HK-2 (cell line): Measurements from ENCODE around the gene CCT4.
"Not testable (repeated sequence)": the region's sequence is repeated elsewhere in the genome, so short reads cannot be mapped to it uniquely, and the experiment has no call there.

Experiments used
- DNase-seq: peaks from one replicate; pipeline ENCODE4 v3.0.0-alpha.2; 2018; ENCODE audit not compliant: unreplicated experiment

Gene CCT4

GRCh38 chr2:61888267-61889055 is at the start of gene CCT4:
TSS of gene CCT4 (minus strand) at chr2:61888656. CDS start at chr2:61888507, 149 bp downstream.
- peak; percentile 91 for DNase-seq

GRCh38 chr2:61937886-61938285 is 49.4 kb upstream of the CCT4 start:
- DNase-seq = no peak

- DNase-seq = no peak
Measured at GRCh38 chr2:61937098-61937497, 48.6 kb upstream of the CCT4 start.

GRCh38 chr2:61928826-61929461 is 40.5 kb upstream of the CCT4 start:
- DNase-seq = no peak

GRCh38 chr2:61926531-61927477 is 38.3 kb upstream of the CCT4 start:
- DNase-seq = no peak

GRCh38 chr2:61924895-61925663 is 36.6 kb upstream of the CCT4 start:
- DNase-seq = no peak

GRCh38 chr2:61922714-61923113 is 34.3 kb upstream of the CCT4 start:
- DNase-seq = no peak

GRCh38 chr2:61920548-61920947 is 32.1 kb upstream of the CCT4 start:
- DNase-seq = no peak

- not testable (repeated sequence) for DNase-seq
Measured at GRCh38 chr2:61914794-61915193, 26.3 kb upstream of the CCT4 start.

GRCh38 chr2:61911510-61911909 is 23.1 kb upstream of the CCT4 start:
- DNase-seq = no peak

GRCh38 chr2:61910603-61911002 is 22.1 kb upstream of the CCT4 start:
- DNase-seq = no peak

- no peak for DNase-seq
Measured at GRCh38 chr2:61909116-61909515, 20.7 kb upstream of the CCT4 start.

GRCh38 chr2:61906186-61906470 is 17.7 kb upstream of the CCT4 start:
- no peak for DNase-seq

GRCh38 chr2:61905372-61906185 is 17.1 kb upstream of the CCT4 start, which contains the start of gene COMMD1:
TSS of gene COMMD1 (plus strand) at chr2:61905674. CDS start at chr2:61905679, 5 bp downstream.
- peak; percentile 72 for DNase-seq

GRCh38 chr2:61900281-61900680 is 11.8 kb upstream of the CCT4 start:
- DNase-seq = no peak

- no peak for DNase-seq
Measured at GRCh38 chr2:61898810-61899209, 10.4 kb upstream of the CCT4 start.

- peak; percentile 22 for DNase-seq
Measured at GRCh38 chr2:61887717-61888266, 664 bp downstream of the CCT4 start.

- DNase-seq = no peak
Measured at GRCh38 chr2:61885896-61886603, 2.4 kb downstream of the CCT4 start.

GRCh38 chr2:61882850-61883249 is 5.6 kb downstream of the CCT4 start:
- no peak for DNase-seq

GRCh38 chr2:61879351-61879750 is 9.1 kb downstream of the CCT4 start:
- DNase-seq = not testable (repeated sequence)
